Activated CD4-positive, alpha-beta T cell treated with anti-CD3 and anti-CD28 coated beads for 36 hours (primary cell): ENCODE data around the gene WDR76. TPM values are rescaled to one million over a fixed set of nuclear protein-coding genes. Genes with fewer than 3 reads are reported as not detected.

Source experiments
- ATAC-seq: fragments of 200-7000 bp; cut with Tn5 transposase; one replicate; pipeline ENCODE4 v1.10.0; 2021; ENCODE audit warnings: mild to moderate bottlenecking, moderate library complexity
- CTCF ChIA-PET: fragments of 350-600 bp; sonication (Branson Sonifier 250); formaldehyde crosslinking; loops from one replicate; lab custom pipeline; 2021; ENCODE audit warnings: antibody characterized with exemption; lab: Charles Lee
- POLR2A ChIA-PET: fragments of 350-600 bp; sonication (Branson Sonifier 250); formaldehyde crosslinking; loops from one replicate; lab custom pipeline; 2021; ENCODE audit warnings: antibody characterized with exemption, inconsistent platforms; lab: Charles Lee
- DNase-seq: peaks from one replicate; pipeline ENCODE4 v3.0.0-alpha.2; 2020
- H3K27ac Mint-ChIP-seq: one replicate; pipeline ENCODE4 v1.8.0; 2021; ENCODE audit warnings: mixed read lengths
- H3K27me3 Mint-ChIP-seq: one replicate; pipeline ENCODE4 v1.8.0; 2021; ENCODE audit warnings: mixed read lengths
- H3K36me3 Mint-ChIP-seq: one replicate; pipeline ENCODE4 v1.8.0; 2021; ENCODE audit warnings: low read depth, mixed read lengths
- H3K4me1 Mint-ChIP-seq: one replicate; pipeline ENCODE4 v1.8.0; 2021; ENCODE audit warnings: mixed read lengths
- H3K4me3 Mint-ChIP-seq: one replicate; pipeline ENCODE4 v1.8.0; 2021; ENCODE audit warnings: mild to moderate bottlenecking, moderate library complexity, mixed read lengths
- H3K9me3 Mint-ChIP-seq: one replicate; pipeline ENCODE4 v1.8.0; 2021; ENCODE audit warnings: low read depth, mixed read lengths
- intact Hi-C, 2 experiments: fragments of 100-400 bp; cut with DNase I in 1 of 2; cut with micrococcal nuclease in 1 of 2; formaldehyde crosslinking; loops; one replicate each; pipeline versions ENCODE4 v1.14.2 to v1.15.1; 2022 to 2024; cut with DNase I, micrococcal nuclease
- microRNA-seq: library from miRNA; unstranded; fragments of <30 nt; microRNA quantifications from one replicate; pipeline ENCODE4 v1.2.0, GENCODE V29; 2021; ENCODE audit warnings: borderline replicate concordance
- total RNA-seq, 2 experiments: library from RNA; stranded (reverse); gene quantifications; one replicate each; pipeline ENCODE4 v1.2.3, GENCODE V29; 2021

WDR76 gene
- total RNA-seq, 2 experiments from 2014 or later: 75.4 to 95.2 TPM

DNA sequence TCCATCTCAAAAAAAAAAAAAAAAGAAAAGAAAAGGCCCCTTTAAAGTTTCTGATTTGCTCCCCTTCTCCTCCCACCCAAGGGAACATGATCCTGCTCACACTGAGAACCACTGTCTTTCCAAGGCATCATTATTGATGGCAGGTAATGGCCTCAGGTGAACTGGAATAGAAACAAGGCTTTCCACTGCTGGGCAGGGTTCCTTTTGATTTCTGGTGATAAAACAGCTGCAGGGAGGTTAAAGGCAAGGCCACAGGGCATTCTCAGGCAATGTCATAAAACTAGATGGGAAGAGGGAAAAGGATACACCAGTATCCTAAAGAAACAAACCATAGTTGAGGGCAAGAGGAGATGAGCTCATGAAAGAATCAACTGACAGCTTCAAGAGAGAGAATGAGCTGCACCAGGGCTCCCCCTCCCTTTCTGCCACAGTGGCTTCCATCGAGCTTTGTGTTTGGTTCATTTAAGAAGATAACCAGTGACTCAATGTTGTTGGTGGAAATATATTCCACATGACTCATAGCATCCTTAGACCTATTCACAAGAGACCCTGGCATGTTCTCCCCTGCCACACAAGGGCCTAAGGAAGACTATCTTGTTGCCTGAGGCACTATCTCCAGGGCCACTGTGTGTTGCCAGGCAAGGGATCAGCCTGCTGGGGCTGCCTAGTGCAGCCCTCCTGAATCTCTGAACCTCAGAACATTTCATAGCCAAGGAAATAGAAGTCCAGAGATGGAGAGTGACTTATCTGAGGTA lies 86.4 kb downstream of the WDR76 start:
- intact Hi-C loops: no loop called here
- peaks cover 3% of the 10 kb centered on the region for H3K4me1 Mint-ChIP-seq
- ChIA-PET CTCF (interaction anchor here (1.2 kb wide), 1 partner anchor 9 kb away, joined by 4 read pairs; no protein-coding TSS in a partner anchor), POLR2A (no interaction called here)
- H3K27me3 Mint-ChIP-seq: peaks cover 2% of the 10 kb centered on the region
- H3K4me3 Mint-ChIP-seq: no peak overlapping the region
- no peak overlapping the region for H3K27ac Mint-ChIP-seq
- H3K36me3 Mint-ChIP-seq: no peaks in the 10 kb centered on the region
- H3K9me3 Mint-ChIP-seq: no peaks in the 10 kb centered on the region
- DNase-seq (peak; percentile 26), ATAC-seq (peak; percentile 68)

DNA sequence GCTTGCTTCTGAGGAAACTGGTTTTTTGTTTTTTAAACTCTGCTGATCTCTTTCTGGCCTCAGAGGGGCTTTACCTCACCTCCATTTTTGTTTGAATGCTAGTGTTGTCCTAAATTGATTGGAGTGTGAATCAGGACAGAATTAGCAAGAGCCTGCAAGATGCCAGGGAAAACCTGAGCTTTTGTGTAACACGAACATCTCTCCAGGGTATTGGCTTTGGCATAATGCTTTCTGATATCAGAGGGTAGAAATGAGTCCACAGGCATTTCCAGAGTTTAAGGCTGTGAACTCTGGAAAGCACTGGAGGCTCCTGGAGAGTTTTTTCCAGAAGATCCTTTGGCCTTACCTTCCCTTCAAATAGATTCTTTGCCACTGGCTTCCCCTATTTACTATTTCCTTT lies 87.1 kb downstream of the WDR76 start:
- no peaks in the 10 kb centered on the region for H3K36me3 Mint-ChIP-seq
- ATAC-seq: no peak
- no peak for DNase-seq
- peaks cover 5% of the 10 kb centered on the region for H3K27me3 Mint-ChIP-seq
- no peak overlapping the region for H3K4me3 Mint-ChIP-seq
- intact Hi-C loops: no loop called here
- ChIA-PET CTCF (interaction anchor here (1.2 kb wide), 1 partner anchor 10 kb away, joined by 4 read pairs; no protein-coding TSS in a partner anchor), POLR2A (no interaction called here)
- peaks cover 3% of the 10 kb centered on the region for H3K4me1 Mint-ChIP-seq
- no peaks in the 10 kb centered on the region for H3K9me3 Mint-ChIP-seq
- no peak overlapping the region for H3K27ac Mint-ChIP-seq

DNA sequence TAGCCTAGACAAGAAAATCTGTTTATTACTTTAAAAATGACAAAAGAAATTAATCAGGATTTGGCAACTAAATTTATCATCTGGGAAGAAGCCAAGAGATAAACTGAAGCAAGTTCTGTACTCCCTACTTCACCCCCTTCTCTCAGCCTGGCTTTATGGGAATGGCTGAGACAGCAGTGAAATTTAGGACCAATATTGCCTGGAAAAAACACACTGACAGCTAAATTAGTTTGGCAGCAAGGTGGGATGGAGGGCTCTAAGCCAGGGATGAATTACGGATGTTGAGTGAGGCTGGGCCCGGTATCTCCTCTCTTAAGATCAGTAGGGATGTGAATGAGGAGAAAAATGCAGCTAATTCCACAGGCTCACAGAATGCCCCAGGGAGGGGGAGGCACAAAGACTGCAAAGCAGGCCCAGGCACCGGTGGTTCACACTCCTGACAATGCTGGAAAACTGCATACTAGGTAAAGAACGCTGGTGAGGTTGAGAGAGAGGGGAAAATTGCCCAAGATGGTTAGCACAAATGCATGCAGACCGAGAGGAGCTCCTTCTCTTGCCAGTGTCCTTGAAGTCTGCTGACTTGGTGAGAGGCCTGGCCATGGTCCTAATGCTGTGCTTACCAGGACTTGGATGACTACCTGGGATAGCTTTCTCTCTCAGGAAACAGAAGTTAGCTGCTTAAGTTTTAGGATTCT lies 89.0 kb downstream of the WDR76 start:
- CTCF ChIA-PET: interaction anchor here (0.6 to 1.6 kb wide), 6 partner anchors 9 to 304 kb away, joined by 3 to 5 read pairs (median 3); no protein-coding TSS in a partner anchor
- Mint-ChIP-seq H3K9me3 (no peaks in the 10 kb centered on the region), H3K4me3 (no peak overlapping the region), H3K36me3 (no peaks in the 10 kb centered on the region), H3K27me3 (peaks cover 6% of the 10 kb centered on the region), H3K27ac (no peak overlapping the region), H3K4me1 (peaks cover 3% of the 10 kb centered on the region)
- DNase-seq: no peak
- POLR2A ChIA-PET: no interaction called here
- intact Hi-C loops: no loop called here
- ATAC-seq: no peak

DNA sequence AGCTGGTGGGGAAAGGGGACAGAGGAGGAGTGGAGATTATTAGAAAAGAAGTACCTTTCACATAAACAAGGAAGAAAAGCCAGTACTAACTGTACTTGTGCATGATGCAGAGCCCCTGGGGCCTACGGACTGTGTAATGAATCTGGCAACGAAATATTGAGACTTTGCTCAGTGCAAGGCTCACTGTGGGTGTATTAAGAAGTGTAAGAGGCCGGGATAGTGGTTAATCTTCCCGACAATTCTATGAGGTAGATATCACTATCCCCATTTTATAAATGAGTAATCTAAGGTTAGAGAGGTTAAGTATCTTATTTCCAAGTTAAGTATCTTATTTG lies 89.5 kb downstream of the WDR76 start:
- DNase-seq (no peak), ATAC-seq (no peak)
- no peak overlapping the region for H3K4me3 Mint-ChIP-seq
- ChIA-PET CTCF (interaction anchor here (0.6 to 1.4 kb wide), 4 partner anchors 10 to 136 kb away, joined by 3 to 5 read pairs (median 3); no protein-coding TSS in a partner anchor), POLR2A (no interaction called here)
- peaks cover 3% of the 10 kb centered on the region for H3K4me1 Mint-ChIP-seq
- H3K27me3 Mint-ChIP-seq: peaks cover 6% of the 10 kb centered on the region
- H3K36me3 Mint-ChIP-seq: no peaks in the 10 kb centered on the region
- no peak overlapping the region for H3K27ac Mint-ChIP-seq
- H3K9me3 Mint-ChIP-seq: no peaks in the 10 kb centered on the region
- intact Hi-C loops: no loop called here

Small RNA genes lying within 50 kb of the gene (microRNA-seq; reads per million reads assigned to microRNA genes)
- not detected for gene MIR1282

Other genes with a start within 250 kb of the WDR76 start
- 10 to 100 TPM; 37.7 to 42.6 TPM for gene PPIP5K1, start 236.8 kb upstream of the WDR76 start, total RNA-seq
- under 1 TPM in 1 of 2 experiments, not detected in 1; 0.25 TPM for gene CKMT1B, start 233.0 kb upstream of the WDR76 start, total RNA-seq
- 1 to 10 TPM in 1 of 2 experiments, under 1 TPM in 1; 0.66 to 1.0 TPM for gene STRC, start 208.2 kb upstream of the WDR76 start, total RNA-seq
- 1 to 10 TPM; 1.9 to 2.2 TPM for gene CATSPER2, start 178.2 kb upstream of the WDR76 start, total RNA-seq
- under 1 TPM; 0.27 to 0.33 TPM for gene CKMT1A, start 133.1 kb upstream of the WDR76 start, total RNA-seq
- 100 to 1,000 TPM; 274 to 287 TPM for gene PDIA3, start 80.6 kb upstream of the WDR76 start, total RNA-seq
- 1 to 10 TPM; 3.6 TPM for gene ELL3, start 50.0 kb upstream of the WDR76 start, total RNA-seq
- gene SERF2, start 34.7 kb upstream of the WDR76 start, total RNA-seq: 100 to 1,000 TPM; 710 to 718 TPM
- under 1 TPM; 0.42 to 0.46 TPM for gene SERINC4, start 26.8 kb upstream of the WDR76 start, total RNA-seq
- 10 to 100 TPM; 14.0 to 16.4 TPM for gene HYPK, start 26.4 kb upstream of the WDR76 start, total RNA-seq
- 10 to 100 TPM; 51.3 to 56.2 TPM for gene MFAP1, start 2.3 kb upstream of the WDR76 start, total RNA-seq